ENCODE data around the gene GRIP1. TPM values are rescaled to one million over a fixed set of nuclear protein-coding genes. Genes with fewer than 3 reads are reported as not detected.
"Not testable (repeated sequence)": the region's sequence is repeated elsewhere in the genome, so short reads cannot be mapped to it uniquely, and the experiment has no call there.

Gene GRIP1
- total RNA-seq, 1 donor from 2014 or later: 3.1 TPM

DNA sequence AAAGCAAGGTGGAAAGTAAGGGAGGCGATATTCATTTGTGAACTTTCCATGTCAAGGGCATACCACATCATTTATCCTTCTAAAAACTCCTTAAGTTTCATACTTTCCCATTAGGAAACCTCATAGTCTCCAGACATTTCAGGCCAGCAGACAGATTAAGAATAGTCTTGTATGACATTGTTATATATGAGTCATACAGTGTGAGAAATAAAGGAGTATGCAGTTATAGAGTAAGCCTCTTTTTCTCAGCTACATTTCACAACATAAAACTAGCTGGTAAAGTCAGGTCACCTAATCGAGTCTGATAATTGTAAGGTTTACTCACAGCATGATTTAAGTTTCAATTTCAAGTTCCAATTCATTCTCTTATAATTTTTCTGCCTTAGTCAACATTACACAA lies 164.3 kb downstream of the GRIP1 start:
- Histone ChIP-seq H3K9ac (ENCODE audit: low read depth in 1 of 3, low read length in 3 of 3) (no peak overlapping the region), H3K9me3 (ENCODE audit: control insufficient read depth in 3 of 3, low read length in 3 of 3) (no peaks in the 10 kb centered on the region), H3K4me3 (ENCODE audit: low read length in 3 of 3) (no peak overlapping the region), H3K27ac (ENCODE audit: low read depth, low read length) (no peak overlapping the region), H3K4me1 (ENCODE audit: control insufficient read depth in 3 of 3, insufficient read depth in 3 of 3, low read length in 3 of 3) (no peaks in the 10 kb centered on the region), H3K36me3 (ENCODE audit: control insufficient read depth in 3 of 3, insufficient read depth in 3 of 3, low read length in 3 of 3) (no peaks in the 10 kb centered on the region), H3K27me3 (ENCODE audit: control insufficient read depth in 3 of 3, insufficient read depth in 3 of 3, low read length in 3 of 3) (no peaks in the 10 kb centered on the region)

DNA sequence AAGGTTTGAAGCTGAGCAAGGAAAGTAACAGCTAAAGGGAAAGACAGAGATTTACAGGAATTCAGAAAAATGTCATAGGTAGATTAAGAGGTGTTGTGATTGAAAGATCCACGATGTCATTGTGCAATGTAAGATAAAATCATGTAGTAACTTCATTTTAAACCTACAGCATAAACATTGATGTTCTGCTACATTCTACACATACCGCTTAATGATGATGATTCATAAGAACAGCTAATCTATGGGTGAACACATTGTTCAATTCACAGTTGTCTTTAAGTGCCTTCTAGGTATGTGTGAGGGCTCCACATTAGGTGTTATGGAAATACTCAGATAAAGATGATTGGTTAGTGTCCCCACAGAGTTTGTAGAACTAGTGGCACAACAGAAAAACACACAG lies 170.9 kb downstream of the GRIP1 start:
- Histone ChIP-seq H3K36me3 (ENCODE audit: control insufficient read depth in 3 of 3, insufficient read depth in 3 of 3, low read length in 3 of 3) (no peaks in the 10 kb centered on the region), H3K4me1 (ENCODE audit: control insufficient read depth in 3 of 3, insufficient read depth in 3 of 3, low read length in 3 of 3) (no peaks in the 10 kb centered on the region), H3K4me3 (ENCODE audit: low read length in 3 of 3) (no peak overlapping the region), H3K9ac (ENCODE audit: low read depth in 1 of 3, low read length in 3 of 3) (no peak overlapping the region), H3K9me3 (ENCODE audit: control insufficient read depth in 3 of 3, low read length in 3 of 3) (no peaks in the 10 kb centered on the region), H3K27ac (ENCODE audit: low read depth, low read length) (no peak overlapping the region), H3K27me3 (ENCODE audit: control insufficient read depth in 3 of 3, insufficient read depth in 3 of 3, low read length in 3 of 3) (no peaks in the 10 kb centered on the region)

DNA sequence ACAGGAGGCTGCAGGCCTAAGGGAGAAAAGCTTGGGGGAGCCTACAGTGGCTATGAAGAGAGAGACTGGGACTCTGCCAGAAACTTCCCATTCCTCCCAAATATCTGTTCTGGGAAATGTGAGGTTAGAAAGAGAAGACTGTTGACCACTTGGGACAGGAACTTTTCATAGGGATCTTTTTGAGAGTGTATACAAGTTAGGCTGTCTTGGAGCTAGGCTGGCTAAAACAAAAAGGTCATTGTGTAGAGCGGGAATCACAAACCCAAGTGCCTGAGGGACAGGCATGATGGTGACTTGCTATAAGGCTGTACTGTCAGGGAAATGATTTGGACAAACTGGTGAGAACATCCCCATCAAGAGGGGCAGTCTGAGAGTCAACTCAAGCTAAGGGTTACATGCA lies 175.1 kb downstream of the GRIP1 start:
- H3K36me3 ChIP-seq (ENCODE audit: control insufficient read depth in 3 of 3, insufficient read depth in 3 of 3, low read length in 3 of 3): no peaks in the 10 kb centered on the region
- no peaks in the 10 kb centered on the region for H3K9me3 ChIP-seq (ENCODE audit: control insufficient read depth in 3 of 3, low read length in 3 of 3)
- H3K27ac ChIP-seq (ENCODE audit: low read depth, low read length): no peak overlapping the region
- H3K4me1 ChIP-seq (ENCODE audit: control insufficient read depth in 3 of 3, insufficient read depth in 3 of 3, low read length in 3 of 3): no peaks in the 10 kb centered on the region
- no peak overlapping the region for H3K4me3 ChIP-seq (ENCODE audit: low read length in 3 of 3)
- H3K9ac ChIP-seq (ENCODE audit: low read depth in 1 of 3, low read length in 3 of 3): no peak overlapping the region
- no peaks in the 10 kb centered on the region for H3K27me3 ChIP-seq (ENCODE audit: control insufficient read depth in 3 of 3, insufficient read depth in 3 of 3, low read length in 3 of 3)

DNA sequence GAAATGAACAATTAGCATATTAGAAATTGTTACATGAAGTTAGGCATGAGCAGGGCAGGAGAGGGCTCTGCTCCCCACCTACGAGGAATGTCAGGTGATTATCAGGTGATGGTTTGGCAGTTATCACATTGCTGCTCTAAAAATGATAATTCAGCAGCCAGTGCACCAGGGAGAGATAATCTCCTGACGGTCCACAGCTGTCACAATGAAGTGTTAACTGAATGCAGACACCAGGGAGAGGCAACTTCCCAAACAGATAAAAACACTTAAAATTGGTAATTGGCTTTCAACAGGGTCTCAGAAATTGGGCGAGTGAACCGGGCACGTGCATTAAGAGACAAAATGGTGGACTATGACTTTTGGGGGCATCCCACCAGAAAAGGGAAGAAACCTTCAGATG lies 176.0 kb downstream of the GRIP1 start:
- no peaks in the 10 kb centered on the region for H3K27me3 ChIP-seq (ENCODE audit: control insufficient read depth in 3 of 3, insufficient read depth in 3 of 3, low read length in 3 of 3)
- H3K36me3 ChIP-seq (ENCODE audit: control insufficient read depth in 3 of 3, insufficient read depth in 3 of 3, low read length in 3 of 3): no peaks in the 10 kb centered on the region
- no peak overlapping the region for H3K9ac ChIP-seq (ENCODE audit: low read depth in 1 of 3, low read length in 3 of 3)
- H3K27ac ChIP-seq (ENCODE audit: low read depth, low read length): no peak overlapping the region
- no peaks in the 10 kb centered on the region for H3K9me3 ChIP-seq (ENCODE audit: control insufficient read depth in 3 of 3, low read length in 3 of 3)
- no peak overlapping the region for H3K4me3 ChIP-seq (ENCODE audit: low read length in 3 of 3)
- no peaks in the 10 kb centered on the region for H3K4me1 ChIP-seq (ENCODE audit: control insufficient read depth in 3 of 3, insufficient read depth in 3 of 3, low read length in 3 of 3)

DNA sequence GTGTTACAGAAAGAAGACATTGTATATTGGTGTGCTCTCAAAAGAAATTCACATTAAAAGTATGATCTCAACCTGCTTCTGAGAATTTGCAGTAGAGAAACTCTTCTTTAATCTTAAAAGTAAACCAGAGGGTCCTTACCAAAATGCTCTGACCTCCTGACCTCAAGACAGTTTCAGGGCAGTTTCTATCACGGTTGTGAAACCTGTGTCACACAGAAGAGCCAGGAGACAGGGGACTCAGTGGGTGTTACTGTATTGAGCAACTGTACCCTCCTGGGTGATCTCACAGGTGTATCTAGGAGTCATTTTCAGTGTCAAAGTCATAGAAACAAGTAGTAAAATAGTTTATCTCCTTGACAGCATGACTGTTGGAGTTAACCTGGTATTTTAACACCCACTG lies 178.0 kb downstream of the GRIP1 start:
- no peaks in the 10 kb centered on the region for H3K27me3 ChIP-seq (ENCODE audit: control insufficient read depth in 3 of 3, insufficient read depth in 3 of 3, low read length in 3 of 3)
- H3K9me3 ChIP-seq (ENCODE audit: control insufficient read depth in 3 of 3, low read length in 3 of 3): no peaks in the 10 kb centered on the region
- no peak overlapping the region for H3K27ac ChIP-seq (ENCODE audit: low read depth, low read length)
- H3K4me1 ChIP-seq (ENCODE audit: control insufficient read depth in 3 of 3, insufficient read depth in 3 of 3, low read length in 3 of 3): no peaks in the 10 kb centered on the region
- no peak overlapping the region for H3K9ac ChIP-seq (ENCODE audit: low read depth in 1 of 3, low read length in 3 of 3)
- no peaks in the 10 kb centered on the region for H3K36me3 ChIP-seq (ENCODE audit: control insufficient read depth in 3 of 3, insufficient read depth in 3 of 3, low read length in 3 of 3)
- H3K4me3 ChIP-seq (ENCODE audit: low read length in 3 of 3): no peak overlapping the region

DNA sequence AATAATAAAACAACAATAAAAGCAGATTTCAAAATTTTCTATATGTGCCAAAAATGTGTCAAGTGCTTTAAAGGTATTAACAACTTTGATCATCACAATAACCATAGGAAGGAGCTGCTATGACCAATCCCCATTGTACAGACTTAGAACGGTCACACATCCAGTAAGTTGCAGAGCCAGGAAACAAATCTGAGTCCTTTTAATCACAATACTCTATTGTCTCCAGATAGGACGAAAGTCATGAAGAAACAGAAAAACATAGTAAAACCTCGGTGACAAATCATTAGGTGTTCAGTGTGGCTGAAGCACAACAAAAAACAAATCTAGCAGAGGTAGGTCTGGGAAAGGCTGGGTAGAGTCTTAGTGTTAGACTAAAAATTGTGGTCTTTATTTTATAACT lies 178.8 kb downstream of the GRIP1 start:
- Histone ChIP-seq H3K27ac (ENCODE audit: low read depth, low read length) (no peak overlapping the region), H3K36me3 (ENCODE audit: control insufficient read depth in 3 of 3, insufficient read depth in 3 of 3, low read length in 3 of 3) (no peaks in the 10 kb centered on the region), H3K9ac (ENCODE audit: low read depth in 1 of 3, low read length in 3 of 3) (no peak overlapping the region), H3K4me1 (ENCODE audit: control insufficient read depth in 3 of 3, insufficient read depth in 3 of 3, low read length in 3 of 3) (no peaks in the 10 kb centered on the region), H3K4me3 (ENCODE audit: low read length in 3 of 3) (no peak overlapping the region), H3K27me3 (ENCODE audit: control insufficient read depth in 3 of 3, insufficient read depth in 3 of 3, low read length in 3 of 3) (no peaks in the 10 kb centered on the region), H3K9me3 (ENCODE audit: control insufficient read depth in 3 of 3, low read length in 3 of 3) (no peaks in the 10 kb centered on the region)

DNA sequence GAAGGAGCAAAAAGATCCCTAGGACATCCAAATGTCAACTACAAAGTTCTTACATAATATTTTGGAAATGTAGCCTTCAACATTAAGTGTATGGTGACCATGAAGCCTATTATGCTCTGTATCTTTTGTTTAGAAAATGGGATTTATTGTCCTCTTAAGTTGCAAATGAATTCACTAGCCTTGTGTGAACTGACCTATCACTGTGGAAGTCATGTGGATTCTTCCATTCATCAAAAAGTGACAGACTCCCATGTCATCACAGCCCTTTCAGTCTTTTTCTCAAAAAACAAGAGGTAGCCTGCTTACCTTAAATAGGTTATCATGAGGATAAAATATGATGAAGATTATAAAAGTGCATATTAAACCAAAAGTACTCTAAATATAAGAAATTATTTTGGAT lies 179.9 kb downstream of the GRIP1 start:
- H3K9ac ChIP-seq (ENCODE audit: low read depth in 1 of 3, low read length in 3 of 3): no peak overlapping the region
- H3K9me3 ChIP-seq (ENCODE audit: control insufficient read depth in 3 of 3, low read length in 3 of 3): no peaks in the 10 kb centered on the region
- no peaks in the 10 kb centered on the region for H3K36me3 ChIP-seq (ENCODE audit: control insufficient read depth in 3 of 3, insufficient read depth in 3 of 3, low read length in 3 of 3)
- no peak overlapping the region for H3K27ac ChIP-seq (ENCODE audit: low read depth, low read length)
- no peaks in the 10 kb centered on the region for H3K4me1 ChIP-seq (ENCODE audit: control insufficient read depth in 3 of 3, insufficient read depth in 3 of 3, low read length in 3 of 3)
- H3K4me3 ChIP-seq (ENCODE audit: low read length in 3 of 3): no peak overlapping the region
- H3K27me3 ChIP-seq (ENCODE audit: control insufficient read depth in 3 of 3, insufficient read depth in 3 of 3, low read length in 3 of 3): no peaks in the 10 kb centered on the region

DNA sequence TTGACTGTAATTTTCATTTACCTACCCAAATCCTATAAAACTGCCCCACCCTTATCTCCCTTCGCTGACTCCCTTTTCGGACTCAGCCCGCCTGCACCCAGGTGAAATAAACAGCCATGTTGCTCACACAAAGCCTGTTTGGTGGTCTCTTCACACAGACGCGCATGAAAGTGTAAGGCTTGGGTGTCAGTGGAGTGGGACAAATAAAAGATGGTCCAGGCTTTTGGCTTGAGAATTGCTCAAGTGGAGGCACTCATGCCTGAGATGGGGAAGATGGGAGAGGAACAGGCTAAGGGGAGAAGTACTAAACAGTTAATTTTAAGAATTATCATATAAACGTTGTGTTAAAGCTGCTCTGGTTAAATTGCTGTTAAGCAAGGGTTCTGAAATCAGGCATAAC lies 180.8 kb downstream of the GRIP1 start:
- not testable (repeated sequence) for H3K27ac ChIP-seq (ENCODE audit: low read depth, low read length); H3K9ac ChIP-seq (ENCODE audit: low read depth in 1 of 3, low read length in 3 of 3); H3K27me3 ChIP-seq (ENCODE audit: control insufficient read depth in 3 of 3, insufficient read depth in 3 of 3, low read length in 3 of 3); H3K36me3 ChIP-seq (ENCODE audit: control insufficient read depth in 3 of 3, insufficient read depth in 3 of 3, low read length in 3 of 3); H3K4me1 ChIP-seq (ENCODE audit: control insufficient read depth in 3 of 3, insufficient read depth in 3 of 3, low read length in 3 of 3); H3K9me3 ChIP-seq (ENCODE audit: control insufficient read depth in 3 of 3, low read length in 3 of 3); H3K4me3 ChIP-seq (ENCODE audit: low read length in 3 of 3)

DNA sequence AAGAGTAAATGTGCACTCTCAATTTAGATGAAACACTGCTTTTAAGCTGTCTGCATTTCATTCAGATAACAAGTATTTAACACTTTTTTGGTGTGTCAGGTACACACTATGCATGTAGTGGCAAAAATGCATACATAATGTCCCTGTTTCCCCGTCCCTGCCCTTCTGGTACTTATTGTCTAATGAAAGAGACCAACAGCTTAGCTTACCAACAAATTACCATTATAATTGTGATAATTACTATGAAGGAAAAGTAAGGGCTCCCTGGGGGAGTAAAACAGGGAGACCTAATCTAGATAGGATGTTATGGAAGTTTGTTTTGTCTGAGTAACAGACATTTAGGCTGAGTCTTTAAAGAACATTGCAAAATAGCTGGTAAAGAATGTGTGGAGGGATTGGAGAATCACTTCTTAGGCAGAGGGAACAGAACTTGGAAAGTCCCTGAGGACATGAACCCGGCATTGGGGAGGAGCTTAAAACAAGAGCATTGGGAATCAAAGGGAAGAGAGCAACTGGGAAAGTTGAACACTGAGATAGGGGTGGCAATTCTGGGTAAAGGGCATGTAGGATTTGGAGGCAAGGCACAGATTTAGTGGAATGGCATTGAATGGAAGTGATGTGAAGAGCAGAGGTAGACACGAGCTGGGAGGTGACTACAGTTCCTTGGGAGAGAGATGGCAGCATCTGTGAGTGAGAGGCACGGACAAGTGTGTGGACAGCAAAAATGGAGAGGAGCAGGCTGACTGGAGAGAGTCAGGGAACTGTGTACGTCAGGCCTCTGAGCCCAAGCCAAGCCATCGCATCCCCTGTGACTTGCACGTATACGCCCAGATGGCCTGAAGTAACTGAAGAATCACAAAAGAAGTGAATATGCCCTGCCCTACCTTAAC lies 181.6 kb downstream of the GRIP1 start:
- no peaks in the 10 kb centered on the region for H3K36me3 ChIP-seq (ENCODE audit: control insufficient read depth in 3 of 3, insufficient read depth in 3 of 3, low read length in 3 of 3)
- H3K4me3 ChIP-seq (ENCODE audit: low read length in 3 of 3): no peak overlapping the region
- H3K27me3 ChIP-seq (ENCODE audit: control insufficient read depth in 3 of 3, insufficient read depth in 3 of 3, low read length in 3 of 3): no peaks in the 10 kb centered on the region
- no peak overlapping the region for H3K27ac ChIP-seq (ENCODE audit: low read depth, low read length)
- H3K9me3 ChIP-seq (ENCODE audit: control insufficient read depth in 3 of 3, low read length in 3 of 3): no peaks in the 10 kb centered on the region
- no peak overlapping the region for H3K9ac ChIP-seq (ENCODE audit: low read depth in 1 of 3, low read length in 3 of 3)
- no peaks in the 10 kb centered on the region for H3K4me1 ChIP-seq (ENCODE audit: control insufficient read depth in 3 of 3, insufficient read depth in 3 of 3, low read length in 3 of 3)

DNA sequence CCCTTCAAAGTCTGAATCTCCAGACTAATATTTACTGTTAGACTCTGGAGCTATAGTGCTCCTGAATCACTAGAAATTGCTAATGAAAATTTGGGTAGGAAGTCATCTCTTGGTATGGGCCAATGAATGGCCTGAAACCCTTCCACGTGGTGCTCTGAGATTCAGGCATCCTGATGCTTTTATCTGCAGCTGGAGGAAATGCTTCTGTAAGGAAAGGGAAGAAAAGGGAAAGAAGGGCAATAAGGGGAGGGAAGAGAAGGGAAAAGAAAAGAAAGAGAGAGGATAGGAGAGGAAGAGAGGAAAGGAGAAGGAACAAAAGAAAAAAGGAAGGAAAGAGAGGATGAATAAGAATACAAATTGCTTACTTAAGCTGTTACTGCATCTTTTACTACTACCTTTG lies 182.3 kb downstream of the GRIP1 start:
- Histone ChIP-seq H3K27ac (ENCODE audit: low read depth, low read length) (no peak overlapping the region), H3K9me3 (ENCODE audit: control insufficient read depth in 3 of 3, low read length in 3 of 3) (no peaks in the 10 kb centered on the region)

More for the DNA sequence above, 182.3 kb downstream of the GRIP1 start:
- Histone ChIP-seq H3K9ac (ENCODE audit: low read depth in 1 of 3, low read length in 3 of 3) (no peak overlapping the region), H3K4me1 (ENCODE audit: control insufficient read depth in 3 of 3, insufficient read depth in 3 of 3, low read length in 3 of 3) (no peaks in the 10 kb centered on the region), H3K27me3 (ENCODE audit: control insufficient read depth in 3 of 3, insufficient read depth in 3 of 3, low read length in 3 of 3) (no peaks in the 10 kb centered on the region), H3K36me3 (ENCODE audit: control insufficient read depth in 3 of 3, insufficient read depth in 3 of 3, low read length in 3 of 3) (no peaks in the 10 kb centered on the region), H3K4me3 (ENCODE audit: low read length in 3 of 3) (no peak overlapping the region)
